Lung (tissue), 12 donors: ENCODE measurements around the gene HTR3E. TPM values are rescaled to one million over a fixed set of nuclear protein-coding genes. Genes with fewer than 3 reads are reported as not detected.

Experiments
- ATAC-seq: fragments of 200-7000 bp; cut with Tn5 transposase; one replicate; pipeline ENCODE4 v1.9.1; 2020; ENCODE audit warnings: moderate number of reproducible peaks; ENCODE audit not compliant: insufficient read depth, low FRiP score
- DNase-seq, 3 donors: peaks; one replicate each; pipeline ENCODE4 v3.0.0-alpha.2; 2013 to 2017
- H3K27ac ChIP-seq, 2 donors: one replicate each; pipeline ENCODE4 v1.5.1; 2013; ENCODE audit warnings: mild to moderate bottlenecking in 2 of 2, moderate library complexity in 2 of 2, control low read depth in 1 of 2, inconsistent platforms in 1 of 2, low read depth in 1 of 2, low read length in 1 of 2
- H3K27me3 ChIP-seq, 3 donors: one replicate each; pipeline ENCODE4 v1.5.1; 2013; ENCODE audit warnings: low read length in 2 of 3; ENCODE audit not compliant: control insufficient read depth in 3 of 3, insufficient read depth in 3 of 3
- H3K36me3 ChIP-seq, 4 donors: one replicate each; pipeline ENCODE4 v1.5.1; 2013; ENCODE audit warnings: low read length in 4 of 4, mild to moderate bottlenecking in 1 of 4, moderate library complexity in 1 of 4; ENCODE audit not compliant: control insufficient read depth in 4 of 4, insufficient read depth in 4 of 4
- H3K4me1 ChIP-seq, 5 donors: one replicate each; pipeline ENCODE4 v1.5.1; 2013; ENCODE audit warnings: low read length in 5 of 5, mild to moderate bottlenecking in 2 of 5, moderate library complexity in 1 of 5; ENCODE audit not compliant: control insufficient read depth in 5 of 5, insufficient read depth in 5 of 5
- H3K4me3 ChIP-seq: one replicate; pipeline ENCODE4 v1.5.1; 2013; ENCODE audit warnings: mild to moderate bottlenecking, control low read depth, moderate library complexity
- H3K9ac ChIP-seq, 2 donors: one replicate each; pipeline ENCODE4 v1.5.1; 2013; ENCODE audit warnings: low read length in 2 of 2, control low read depth in 1 of 2; ENCODE audit not compliant: insufficient read depth in 1 of 2
- H3K9me3 ChIP-seq, 4 donors: one replicate each; pipeline ENCODE4 v1.5.1; 2013; ENCODE audit warnings: low read length in 3 of 4, mild to moderate bottlenecking in 1 of 4, moderate library complexity in 1 of 4; ENCODE audit not compliant: control insufficient read depth in 4 of 4, insufficient read depth in 3 of 4
- WGBS, 2 donors: extraction: QIAGEN DNeasy Blood & Tissue Kit; methylation state at CpG; one replicate each; pipeline ENCODE4 v1.1.7; 2013; 5-methylcytosine and 5-hydroxymethylcytosine counted together
- polyA plus RNA-seq, 2 donors: library from polyadenylated mRNA; stranded (reverse); fragments of 200-250 nt; gene quantifications; one replicate each; pipeline ENCODE4 v1.2.1, GENCODE V29; 2013
- total RNA-seq, 2 donors: library from RNA; depleted of rRNA in 1 of 2; stranded (reverse); fragments of >200 nt in 1 of 2; gene quantifications; one replicate each; pipeline ENCODE4 v1.2.1, GENCODE V29; 2014 to 2021
- TF ChIP-seq, protein P1 (sequence below): IDR thresholded peaks from 2 replicates; pipeline ENCODE4 v1.5.1; 2012; ENCODE audit warnings: mild to moderate bottlenecking; ENCODE audit errors: control extremely low read depth, extremely low read depth
- donor health status: control.
- donor health status: control.
- donor health status: Bipolar disorder and iron deficiency.
- donor health status: healthy.
- donor health status: DM: yes; HTN: yes; CAD: no.

The HTR3E gene
- total and polyA plus RNA-seq, 4 donors, result not detected

DNA sequence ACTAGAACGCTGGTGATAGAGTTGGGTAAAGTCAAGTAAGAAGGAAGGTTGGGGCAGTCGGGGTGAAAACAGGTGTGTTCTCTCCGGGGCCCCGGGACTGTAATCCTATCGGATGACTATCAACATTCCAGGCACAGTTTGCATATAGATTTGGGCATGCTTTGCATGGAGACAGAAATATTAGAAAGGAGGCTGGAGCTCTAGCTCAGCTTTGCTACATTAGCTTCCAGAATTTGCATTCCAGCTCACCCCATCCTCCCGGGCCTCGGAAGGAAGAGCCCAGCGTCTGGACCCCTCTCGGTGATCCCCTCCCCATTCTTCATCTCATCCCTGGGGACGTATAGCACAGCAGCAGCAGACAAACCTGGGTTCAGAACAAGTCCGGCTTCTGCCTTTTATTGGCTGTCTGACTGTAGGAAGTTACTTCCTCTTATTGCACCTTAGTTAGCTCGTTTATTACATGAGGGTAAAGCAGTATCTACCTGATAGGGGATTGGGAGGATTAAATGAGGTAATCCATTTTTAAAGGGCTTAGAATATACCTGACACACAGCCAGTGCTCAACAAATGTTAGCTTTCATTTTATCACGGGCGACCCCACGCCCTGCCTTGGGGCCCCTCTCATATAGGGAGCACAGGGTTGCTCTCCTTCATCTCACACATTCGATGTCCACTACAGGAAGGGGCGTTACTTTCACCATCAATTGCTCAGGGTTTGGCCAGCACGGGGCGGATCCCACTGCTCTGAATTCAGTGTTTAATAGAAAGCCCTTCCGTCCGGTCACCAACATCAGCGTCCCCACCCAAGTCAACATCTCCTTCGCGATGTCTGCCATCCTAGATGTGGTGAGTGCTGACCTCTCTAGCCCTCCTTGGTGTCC, 3.2 kb downstream of the HTR3E start:
- Histone ChIP-seq H3K4me1 (no peaks in the 10 kb centered on the region), H3K36me3 (no peaks in the 10 kb centered on the region), H3K9me3 (no peaks in the 10 kb centered on the region), H3K9ac (no peak overlapping the region), H3K27me3 (no peaks in the 10 kb centered on the region), H3K27ac (no peak overlapping the region), H3K4me3 (no peak overlapping the region)
- TF ChIP-seq, protein P1, sequence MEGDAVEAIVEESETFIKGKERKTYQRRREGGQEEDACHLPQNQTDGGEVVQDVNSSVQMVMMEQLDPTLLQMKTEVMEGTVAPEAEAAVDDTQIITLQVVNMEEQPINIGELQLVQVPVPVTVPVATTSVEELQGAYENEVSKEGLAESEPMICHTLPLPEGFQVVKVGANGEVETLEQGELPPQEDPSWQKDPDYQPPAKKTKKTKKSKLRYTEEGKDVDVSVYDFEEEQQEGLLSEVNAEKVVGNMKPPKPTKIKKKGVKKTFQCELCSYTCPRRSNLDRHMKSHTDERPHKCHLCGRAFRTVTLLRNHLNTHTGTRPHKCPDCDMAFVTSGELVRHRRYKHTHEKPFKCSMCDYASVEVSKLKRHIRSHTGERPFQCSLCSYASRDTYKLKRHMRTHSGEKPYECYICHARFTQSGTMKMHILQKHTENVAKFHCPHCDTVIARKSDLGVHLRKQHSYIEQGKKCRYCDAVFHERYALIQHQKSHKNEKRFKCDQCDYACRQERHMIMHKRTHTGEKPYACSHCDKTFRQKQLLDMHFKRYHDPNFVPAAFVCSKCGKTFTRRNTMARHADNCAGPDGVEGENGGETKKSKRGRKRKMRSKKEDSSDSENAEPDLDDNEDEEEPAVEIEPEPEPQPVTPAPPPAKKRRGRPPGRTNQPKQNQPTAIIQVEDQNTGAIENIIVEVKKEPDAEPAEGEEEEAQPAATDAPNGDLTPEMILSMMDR, result no peak
- DNase-seq (no peak), ATAC-seq (no peak)
- 69 to 74% methylated on average over 24 of the region's 24 CpGs for WGBS, 2 donors

DNA sequence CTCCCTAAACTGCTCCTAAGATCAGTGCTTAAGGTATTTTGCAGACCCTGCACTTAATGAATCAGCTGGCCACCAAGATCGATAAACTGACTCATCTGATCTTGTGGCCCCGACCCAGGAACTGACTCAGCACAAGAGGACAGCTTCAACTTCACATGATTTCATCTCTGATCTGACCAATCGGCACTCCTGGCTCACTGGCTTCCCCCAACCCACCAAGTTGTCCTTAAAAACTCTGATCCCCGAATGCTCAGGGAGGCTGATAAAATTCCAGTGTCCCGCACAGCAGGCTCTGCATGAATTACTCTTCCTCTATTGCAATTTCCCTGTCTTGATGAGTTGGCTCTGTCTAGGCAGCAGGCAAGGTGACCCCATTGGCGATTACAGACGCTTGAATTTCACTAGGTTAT, 13.5 kb downstream of the HTR3E start:
- H3K36me3 ChIP-seq, result no peaks in the 10 kb centered on the region
- H3K27me3 ChIP-seq, result no peaks in the 10 kb centered on the region
- H3K9ac ChIP-seq, result no peak overlapping the region
- H3K27ac ChIP-seq, result no peak overlapping the region
- H3K4me1 ChIP-seq, result no peaks in the 10 kb centered on the region
- TF ChIP-seq, protein P1, result no peak
- DNase-seq (no peak), ATAC-seq (no peak)
- WGBS, 2 donors, result 58 to 66% methylated on average over 7 of the region's 7 CpGs
- no peak overlapping the region for H3K4me3 ChIP-seq
- H3K9me3 ChIP-seq, result no peaks in the 10 kb centered on the region

DNA sequence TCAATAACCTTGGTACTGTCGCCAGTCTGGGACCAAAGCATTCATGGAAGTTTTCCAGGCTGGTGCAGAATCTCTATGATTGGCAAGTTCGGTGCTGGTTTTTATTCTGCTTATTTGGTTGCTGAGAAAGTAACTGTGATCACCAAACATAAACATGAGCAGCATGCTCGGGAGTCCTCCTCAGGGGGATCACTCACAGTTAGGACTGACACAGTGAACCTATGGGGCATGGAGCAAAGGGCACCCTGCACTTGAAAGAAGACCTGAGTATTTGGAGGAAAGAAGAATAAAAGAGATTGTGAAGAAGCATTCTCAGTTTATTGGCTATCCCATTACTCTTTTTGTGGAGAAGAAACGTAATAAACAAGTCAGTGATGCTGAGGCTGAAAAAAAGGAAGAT, 19.2 kb downstream of the HTR3E start:
- no peaks in the 10 kb centered on the region for H3K4me1 ChIP-seq
- no peak overlapping the region for H3K27ac ChIP-seq
- no peaks in the 10 kb centered on the region for H3K36me3 ChIP-seq
- H3K9me3 ChIP-seq, result no peaks in the 10 kb centered on the region
- no peak for ATAC-seq
- H3K27me3 ChIP-seq, result no peaks in the 10 kb centered on the region
- TF ChIP-seq, protein P1, result no peak
- WGBS, 2 donors, result 85% methylated on average over 4 of the region's 4 CpGs
- no peak for DNase-seq
- H3K4me3 ChIP-seq, result no peak overlapping the region
- no peak overlapping the region for H3K9ac ChIP-seq
